AG04450 (cell line): ENCODE results near the gene HLA-DMB. TPM values are rescaled to one million over a fixed set of nuclear protein-coding genes. Genes with fewer than 3 reads are reported as not detected.

Experiments
- CTCF ChIA-PET: fragments of 300-600, 350-600 bp; formaldehyde crosslinking; extraction: SDS; loops from one replicate; lab custom pipeline; 2022; ENCODE audit warnings: antibody characterized with exemption, inconsistent platforms; lab: Charles Lee
- POLR2A ChIA-PET: fragments of 350-600 bp; formaldehyde crosslinking; extraction: SDS; loops from one replicate; lab custom pipeline; 2021; ENCODE audit warnings: antibody characterized with exemption, inconsistent platforms; lab: Yijun Ruan, JAX
- DNase-seq: peaks from one replicate; pipeline ENCODE4 v3.0.0-alpha.2; 2011; ENCODE audit warnings: low read depth, low spot score
- H3K27ac ChIP-seq: one replicate; pipeline ENCODE4 v1.5.1; 2012; ENCODE audit warnings: low read depth, low read length, control low read depth
- H3K27me3 ChIP-seq: one replicate; pipeline ENCODE4 v1.6.0; 2012; ENCODE audit warnings: low read length; ENCODE audit not compliant: control insufficient read depth, insufficient read depth
- H3K4me3 ChIP-seq: 2 replicates; pipeline ENCODE4 v1.5.1; 2011; ENCODE audit warnings: mild to moderate bottlenecking, low read depth, low read length, control low read depth
- H3K9me3 ChIP-seq: 2 replicates; pipeline ENCODE4 v1.5.1; 2012; ENCODE audit warnings: low read length; ENCODE audit not compliant: control insufficient read depth, insufficient read depth
- CTCF ChIP-seq: IDR thresholded peaks from 2 replicates; pipeline ENCODE4 v1.5.1; 2011; ENCODE audit warnings: low read depth, low read length, control low read depth, inconsistent platforms
- polyA plus RNA-seq: library from polyadenylated mRNA; depleted of rRNA; stranded (reverse); fragments of >200 nt; gene quantifications from 2 replicates; pipeline ENCODE4 v1.2.3, GENCODE V29; 2011

Gene HLA-DMB
- polyA plus RNA-seq, 1 experiment = 0.12 TPM

DNA sequence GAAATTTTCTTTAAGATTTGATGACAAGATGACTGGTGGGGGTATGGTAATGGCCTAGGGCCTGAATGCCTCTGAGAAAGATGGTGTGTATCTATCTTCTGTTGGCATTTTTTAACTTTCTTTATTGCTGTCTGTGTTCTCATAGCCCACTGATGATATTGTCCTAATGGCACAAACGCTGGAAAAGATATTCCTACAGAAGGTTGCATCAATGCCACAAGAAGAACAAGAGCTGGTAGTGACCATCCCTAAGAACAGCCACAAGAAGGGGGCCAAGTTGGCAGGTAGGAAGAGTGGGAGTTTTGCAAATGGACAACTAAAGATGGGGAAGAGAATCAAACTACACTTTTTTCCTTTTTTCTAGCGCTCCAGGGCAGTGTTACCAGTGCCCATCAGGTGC, 35.1 kb upstream of the HLA-DMB start:
- H3K9me3 ChIP-seq = peaks cover 5% of the 10 kb centered on the region; the same call in 1 of the 2 replicates
- H3K4me3 ChIP-seq = peak overlapping the region; percentile 99
- POLR2A ChIA-PET = no interaction called here
- H3K27me3 ChIP-seq = no peaks in the 10 kb centered on the region
- no peak for DNase-seq
- no peak overlapping the region for H3K27ac ChIP-seq
- CTCF ChIA-PET = interaction anchor here (0.6 to 4.8 kb wide), 6 partner anchors 9 to 161 kb away, joined by 3 to 38 read pairs (median 8); partner anchors contain the start of genes HLA-DMA and TAP2
- no peak for TF ChIP-seq CTCF

DNA sequence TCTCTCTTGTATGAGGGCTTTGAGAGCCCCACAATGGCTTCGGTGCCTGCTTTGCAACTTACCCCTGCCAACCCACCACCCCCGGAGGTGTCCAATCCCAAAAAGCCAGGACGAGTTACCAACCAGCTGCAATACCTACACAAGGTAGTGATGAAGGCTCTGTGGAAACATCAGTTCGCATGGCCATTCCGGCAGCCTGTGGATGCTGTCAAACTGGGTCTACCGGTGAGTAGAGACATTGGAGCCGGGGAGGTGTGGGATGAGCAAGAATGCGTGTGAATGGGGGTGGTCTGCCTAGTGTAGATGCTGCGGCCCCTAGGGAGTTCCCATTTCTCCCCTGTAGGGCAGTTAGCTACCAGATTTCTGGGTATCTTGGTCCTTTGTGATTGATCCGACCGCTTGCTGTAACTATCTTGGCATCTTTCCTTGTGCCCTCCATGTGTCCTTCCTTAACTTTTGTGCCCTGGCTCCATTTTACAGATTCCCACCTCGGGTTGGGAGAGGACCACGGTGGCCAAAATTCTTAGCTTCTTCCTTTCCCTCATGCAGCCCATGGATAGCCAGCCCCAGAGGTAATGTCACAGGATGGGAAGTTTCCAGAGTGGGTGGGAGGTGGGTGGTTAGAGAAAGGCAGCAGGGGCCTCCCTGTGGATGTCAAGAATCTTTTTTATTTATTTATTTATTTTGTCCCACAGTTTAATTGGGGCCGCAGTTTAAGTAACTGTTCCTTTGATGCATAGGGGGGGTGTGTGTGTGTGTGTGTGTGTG, 33.9 kb upstream of the HLA-DMB start:
- ChIA-PET POLR2A (interaction anchor here (0.6 to 8.3 kb wide), 9 partner anchors 7 to 1073 kb away, joined by 3 to 199 read pairs (median 5); partner anchors contain the start of genes RPS18, TAP2, VPS52 and ZBTB12), CTCF (interaction anchor here (1.1 to 4.8 kb wide), 5 partner anchors 11 to 42 kb away, joined by 3 to 38 read pairs (median 8); partner anchors contain the start of gene HLA-DMA)

GRCh38 chr6:32974016-32974333, 33.1 kb upstream of the HLA-DMB start:
- H3K27ac ChIP-seq = no peak overlapping the region
- DNase-seq = no peak
- CTCF ChIA-PET = interaction anchor here (0.5 to 4.8 kb wide), 6 partner anchors 11 to 88 kb away, joined by 3 to 38 read pairs (median 6); partner anchors contain the start of gene HLA-DMA

More for the DNA sequence above, 33.9 kb upstream of the HLA-DMB start:
- Histone ChIP-seq H3K27me3 (no peaks in the 10 kb centered on the region), H3K27ac (no peak overlapping the region), H3K9me3 (peaks cover 5% of the 10 kb centered on the region; the same call in 1 of the 2 replicates), H3K4me3 (peak overlapping the region; percentile 99)
- no peak for DNase-seq
- no peak for TF ChIP-seq CTCF

DNA sequence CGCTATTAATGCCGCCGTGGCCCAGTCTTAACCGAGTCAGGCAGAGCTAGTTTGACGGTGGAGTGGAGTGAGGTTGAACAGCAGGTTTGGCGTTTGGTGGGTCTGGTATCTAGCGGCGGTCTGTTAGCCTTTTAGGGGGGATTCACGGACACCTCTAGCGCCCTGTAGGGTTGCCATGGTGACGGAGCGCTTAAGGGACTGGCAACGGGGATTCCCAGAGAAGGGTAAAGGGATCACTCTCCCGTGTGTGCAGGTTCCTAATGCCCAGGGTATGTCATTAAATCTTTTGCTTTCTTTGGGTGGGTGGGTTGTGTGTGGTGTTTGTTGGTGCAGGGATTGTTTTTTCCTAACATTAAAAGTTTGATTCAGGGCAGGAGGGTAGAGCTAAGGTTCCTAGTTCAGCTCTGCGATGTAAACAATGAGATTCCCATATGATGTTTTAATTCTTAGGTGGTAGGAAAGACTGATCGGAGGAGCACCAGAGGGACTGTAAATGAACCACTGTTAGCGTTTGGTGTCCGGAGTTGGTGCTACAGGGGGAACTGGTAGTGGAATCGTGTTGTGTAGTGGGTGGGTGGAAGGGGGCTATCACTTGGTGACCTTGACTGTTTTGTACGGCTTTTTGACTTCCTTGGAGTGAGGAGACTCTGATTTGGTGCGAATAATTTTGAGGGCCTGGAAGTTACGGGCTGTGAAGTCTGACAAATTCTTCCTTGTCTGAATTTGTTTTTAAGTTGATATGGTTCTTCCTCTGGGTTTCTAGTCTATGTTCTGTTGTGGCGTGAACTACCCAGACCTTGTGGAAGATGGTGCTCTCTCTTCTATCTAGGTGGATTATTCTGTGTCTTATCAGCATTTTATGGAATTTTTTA, 32.6 kb upstream of the HLA-DMB start:
- ChIA-PET POLR2A (interaction anchor here (0.7 to 8.3 kb wide), 14 partner anchors 8 to 298 kb away, joined by 3 to 199 read pairs (median 10); partner anchors contain the start of genes HLA-DMA, PSMB8, RPS18 and TAP2), CTCF (interaction anchor here (0.5 to 4.8 kb wide), 5 partner anchors 12 to 88 kb away, joined by 3 to 38 read pairs (median 8); partner anchors contain the start of gene HLA-DMA)
- Histone ChIP-seq H3K4me3 (peak overlapping the region; percentile 99), H3K27me3 (no peaks in the 10 kb centered on the region), H3K9me3 (peaks cover 5% of the 10 kb centered on the region; the same call in 1 of the 2 replicates), H3K27ac (no peak overlapping the region)
- no peak for TF ChIP-seq CTCF
- no peak for DNase-seq

More at GRCh38 chr6:32974016-32974333, 33.1 kb upstream of the HLA-DMB start:
- Histone ChIP-seq H3K9me3 (peaks cover 5% of the 10 kb centered on the region; the same call in 1 of the 2 replicates), H3K4me3 (peak overlapping the region; percentile 99), H3K27me3 (no peaks in the 10 kb centered on the region)
- no peak for TF ChIP-seq CTCF
- POLR2A ChIA-PET = interaction anchor here (0.6 to 8.3 kb wide), 8 partner anchors 8 to 1072 kb away, joined by 3 to 199 read pairs (median 6); partner anchors contain the start of genes RPS18, TAP2, VPS52 and ZBTB12
